ENCODE measurements around the gene ORC6.

DNA sequence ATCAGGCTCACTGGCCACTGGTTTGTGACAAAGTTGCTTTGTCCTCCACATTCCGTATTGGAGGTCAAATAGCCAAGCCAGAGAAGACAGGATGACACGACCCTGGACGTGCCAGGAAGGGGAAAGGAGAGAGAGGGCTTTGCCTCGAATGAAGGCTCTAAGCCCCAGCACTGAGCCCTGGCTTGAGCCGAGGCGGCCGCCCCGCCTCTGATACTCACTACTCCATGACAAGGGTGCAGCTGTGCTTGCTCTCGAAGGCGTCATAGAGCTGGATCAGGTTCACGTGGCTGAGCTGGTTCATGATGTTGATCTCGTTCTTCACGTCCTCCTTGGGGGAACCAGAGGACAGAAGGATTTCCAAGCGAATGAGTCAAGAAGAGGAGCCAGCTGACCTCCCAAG lies 39.3 kb downstream of the ORC6 start:
- no peak for TF ChIP-seq POLR2A (IDR thresholded peaks at IDR 0.05)
- TF ChIP-seq CTCF (IDR thresholded peaks at IDR 0.05), result no peak

All from esophagus squamous epithelium (tissue), 4 donors.